PFSK-1 (cell line): ENCODE data around the gene PTH1R.

ENCODE experiments used
- FOXP2 ChIP-seq: optimal IDR thresholded peaks from 2 replicates; pipeline ENCODE3; 2011; ENCODE audit warnings: borderline replicate concordance, control low read depth, inconsistent platforms; ENCODE audit not compliant: insufficient read depth; ENCODE audit errors: extremely low read length, extremely low read depth
- POLR2AphosphoS5 ChIP-seq: IDR thresholded peaks from 2 replicates; pipeline ENCODE4 v1.6.1; 2012; ENCODE audit warnings: low read depth, mild to moderate bottlenecking, control low read depth, low read length, moderate library complexity
- SIN3A ChIP-seq: IDR thresholded peaks from 2 replicates; pipeline ENCODE4 v1.6.1; 2012; ENCODE audit warnings: mild to moderate bottlenecking, low read length, moderate library complexity, borderline replicate concordance; ENCODE audit not compliant: insufficient read depth
- TAF1 ChIP-seq: IDR thresholded peaks from 2 replicates; pipeline ENCODE4 v1.6.1; 2012; ENCODE audit warnings: low read length, control low read depth, borderline replicate concordance; ENCODE audit not compliant: insufficient read depth
- TF ChIP-seq, protein P1 (sequence below), 2 experiments: IDR thresholded peaks; 2 replicates each; pipeline versions ENCODE4 v1.6.1 to v1.8.0; 2011 to 2012; ENCODE audit warnings: low read depth in 2 of 2, low read length in 2 of 2, control low read depth in 1 of 2, inconsistent platforms in 1 of 2, mild to moderate bottlenecking in 1 of 2, moderate library complexity in 1 of 2; ENCODE audit not compliant: insufficient read depth in 1 of 2

DNA sequence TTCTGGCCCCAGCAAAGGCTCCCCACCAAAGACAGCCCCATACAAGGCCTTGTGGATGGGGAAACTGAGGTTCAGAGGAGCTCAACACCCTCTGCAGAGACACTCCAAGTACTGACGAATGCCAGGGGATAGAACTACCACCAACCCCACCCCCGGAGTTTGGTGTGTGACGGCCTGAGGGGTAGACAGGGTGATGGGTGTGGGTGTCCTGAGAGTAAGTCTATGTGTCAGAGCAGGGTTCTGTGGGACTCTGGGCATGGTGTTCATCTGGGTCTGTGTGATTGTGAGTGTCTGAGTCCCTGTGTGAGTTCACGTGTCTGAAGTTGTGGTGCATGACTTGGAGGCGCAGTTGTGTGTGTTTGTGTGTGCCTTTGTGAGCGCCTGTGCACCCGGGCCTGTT, 7.4 kb downstream of the PTH1R start:
- TF ChIP-seq POLR2AphosphoS5: no peak
- TF ChIP-seq, protein P1, sequence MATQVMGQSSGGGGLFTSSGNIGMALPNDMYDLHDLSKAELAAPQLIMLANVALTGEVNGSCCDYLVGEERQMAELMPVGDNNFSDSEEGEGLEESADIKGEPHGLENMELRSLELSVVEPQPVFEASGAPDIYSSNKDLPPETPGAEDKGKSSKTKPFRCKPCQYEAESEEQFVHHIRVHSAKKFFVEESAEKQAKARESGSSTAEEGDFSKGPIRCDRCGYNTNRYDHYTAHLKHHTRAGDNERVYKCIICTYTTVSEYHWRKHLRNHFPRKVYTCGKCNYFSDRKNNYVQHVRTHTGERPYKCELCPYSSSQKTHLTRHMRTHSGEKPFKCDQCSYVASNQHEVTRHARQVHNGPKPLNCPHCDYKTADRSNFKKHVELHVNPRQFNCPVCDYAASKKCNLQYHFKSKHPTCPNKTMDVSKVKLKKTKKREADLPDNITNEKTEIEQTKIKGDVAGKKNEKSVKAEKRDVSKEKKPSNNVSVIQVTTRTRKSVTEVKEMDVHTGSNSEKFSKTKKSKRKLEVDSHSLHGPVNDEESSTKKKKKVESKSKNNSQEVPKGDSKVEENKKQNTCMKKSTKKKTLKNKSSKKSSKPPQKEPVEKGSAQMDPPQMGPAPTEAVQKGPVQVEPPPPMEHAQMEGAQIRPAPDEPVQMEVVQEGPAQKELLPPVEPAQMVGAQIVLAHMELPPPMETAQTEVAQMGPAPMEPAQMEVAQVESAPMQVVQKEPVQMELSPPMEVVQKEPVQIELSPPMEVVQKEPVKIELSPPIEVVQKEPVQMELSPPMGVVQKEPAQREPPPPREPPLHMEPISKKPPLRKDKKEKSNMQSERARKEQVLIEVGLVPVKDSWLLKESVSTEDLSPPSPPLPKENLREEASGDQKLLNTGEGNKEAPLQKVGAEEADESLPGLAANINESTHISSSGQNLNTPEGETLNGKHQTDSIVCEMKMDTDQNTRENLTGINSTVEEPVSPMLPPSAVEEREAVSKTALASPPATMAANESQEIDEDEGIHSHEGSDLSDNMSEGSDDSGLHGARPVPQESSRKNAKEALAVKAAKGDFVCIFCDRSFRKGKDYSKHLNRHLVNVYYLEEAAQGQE (IDR thresholded peaks at IDR 0.05; ENCODE audit: insufficient read depth in 1 of 2, low read depth in 2 of 2, low read length in 2 of 2): no peak
- no peak for TF ChIP-seq SIN3A
- TF ChIP-seq TAF1: no peak
- TF ChIP-seq FOXP2: no peak
